Measurements from ENCODE around the gene LCN9. TPM values are rescaled to one million over a fixed set of nuclear protein-coding genes. Genes with fewer than 3 reads are reported as not detected.

Gene LCN9
- total and polyA plus RNA-seq, 8 donors = not detected

- ATAC-seq (peak; percentile 85), DNase-seq (peak in 3 of 4 donors; percentile 40 to 89 (median 74))
- Histone ChIP-seq H3K4me1 (peaks cover 0 to 11% of the 10 kb centered on the region in 2 donors), H3K4me3 (no peak within 1 kb of the TSS), H3K36me3 (no peaks in the 10 kb centered on the region), H3K27ac (no peak within 1 kb of the TSS), H3K27me3 (peaks cover 3 to 85% of the 10 kb centered on the region in 2 donors), H3K9me3 (no peaks in the 10 kb centered on the region)
- intact Hi-C loops (cut with DNase I) = no loop called here
- peak; percentile 92 to 96 for TF ChIP-seq CTCF (IDR thresholded peaks at IDR 0.05)
Observed at GRCh38 chr9:135701959-135702721, 39.0 kb downstream of the LCN9 start, which contains the start of gene KCNT1. Gene KCNT1 (plus strand): TSS chr9:135702185. CDS start chr9:135702259, 74 bp downstream.

- no peaks in the 10 kb centered on the region for H3K9me3 ChIP-seq
- intact Hi-C loops (cut with DNase I) = no loop called here
- H3K4me1 ChIP-seq = peaks cover 0 to 11% of the 10 kb centered on the region in 2 donors
- no peak overlapping the region for H3K4me3 ChIP-seq
- H3K27me3 ChIP-seq = peaks cover 3 to 97% of the 10 kb centered on the region in 2 donors
- no peak overlapping the region for H3K27ac ChIP-seq
- no peak for DNase-seq
- no peaks in the 10 kb centered on the region for H3K36me3 ChIP-seq
- no peak for ATAC-seq
- no peak for TF ChIP-seq CTCF (IDR thresholded peaks at IDR 0.05)
Observed at GRCh38 chr9:135703726-135704125, 40.6 kb downstream of the LCN9 start.

GRCh38 chr9:135704483-135704882 lies 41.4 kb downstream of the LCN9 start:
- Histone ChIP-seq H3K27me3 (peaks cover 3 to 99% of the 10 kb centered on the region in 2 donors), H3K4me3 (no peak overlapping the region), H3K4me1 (peaks cover 0 to 11% of the 10 kb centered on the region in 2 donors), H3K27ac (no peak overlapping the region), H3K9me3 (no peaks in the 10 kb centered on the region), H3K36me3 (no peaks in the 10 kb centered on the region)
- no peak for TF ChIP-seq CTCF (IDR thresholded peaks at IDR 0.05)
- DNase-seq (peak in 1 of 4 donors; percentile 43), ATAC-seq (no peak)
- intact Hi-C loops (cut with DNase I) = no loop called here

GRCh38 chr9:135705376-135705775 lies 42.3 kb downstream of the LCN9 start:
- DNase-seq (no peak), ATAC-seq (no peak)
- Histone ChIP-seq H3K27me3 (peaks cover 3 to 90% of the 10 kb centered on the region in 2 donors), H3K9me3 (no peaks in the 10 kb centered on the region), H3K4me1 (peaks cover 0 to 11% of the 10 kb centered on the region in 2 donors), H3K4me3 (no peak overlapping the region), H3K27ac (no peak overlapping the region), H3K36me3 (no peaks in the 10 kb centered on the region)
- no peak for TF ChIP-seq CTCF (IDR thresholded peaks at IDR 0.05)
- intact Hi-C loops (cut with DNase I) = no loop called here

- Histone ChIP-seq H3K36me3 (no peaks in the 10 kb centered on the region), H3K9me3 (no peaks in the 10 kb centered on the region), H3K27me3 (peaks cover 3 to 88% of the 10 kb centered on the region in 2 donors), H3K27ac (no peak overlapping the region), H3K4me1 (peaks cover 0 to 11% of the 10 kb centered on the region in 2 donors), H3K4me3 (no peak overlapping the region)
- ATAC-seq (no peak), DNase-seq (no peak)
- intact Hi-C loops (cut with DNase I) = no loop called here
- TF ChIP-seq CTCF (IDR thresholded peaks at IDR 0.05) = no peak
Observed at GRCh38 chr9:135706288-135706687, 43.2 kb downstream of the LCN9 start.

All from left lung (tissue), 10 donors.